ENCODE data around the gene HMGB4. TPM values are rescaled to one million over a fixed set of nuclear protein-coding genes. Genes with fewer than 3 reads are reported as not detected.

Gene HMGB4
- polyA plus RNA-seq, 1 donor from 2014 or later: not detected

GRCh38 chr1:33824971-33825370, 38.9 kb upstream of the HMGB4 start:
- no peak overlapping the region for H2AFZ ChIP-seq (ENCODE audit: low read depth, low read length)
- H3K9ac ChIP-seq (ENCODE audit: low read length): no peak overlapping the region
- H3K9me3 ChIP-seq (ENCODE audit: low read length): no peaks in the 10 kb centered on the region
- H3K4me2 ChIP-seq (ENCODE audit: low read length): no peak overlapping the region
- no peaks in the 10 kb centered on the region for H4K20me1 ChIP-seq (ENCODE audit: insufficient read depth)
- H3F3A ChIP-seq (ENCODE audit: insufficient read depth, low read length, poor library complexity, severe bottlenecking): no peaks in the 10 kb centered on the region
- no peaks in the 10 kb centered on the region for H3K9me2 ChIP-seq (ENCODE audit: insufficient read depth, low read length)
- no peak overlapping the region for H3K4me3 ChIP-seq (ENCODE audit: low read length)
- TF ChIP-seq RAD21 (conservative IDR thresholded peaks at IDR 0.05) (no peak), POLR2AphosphoS5 (IDR thresholded peaks at IDR 0.05) (no peak), REST (IDR thresholded peaks at IDR 0.05; ENCODE audit: borderline replicate concordance) (no peak), EP300 (conservative IDR thresholded peaks at IDR 0.05; ENCODE audit: poor library complexity, severe bottlenecking) (no peak), TAF1 (IDR thresholded peaks at IDR 0.05; ENCODE audit: low read depth) (no peak), SMC3 (conservative IDR thresholded peaks at IDR 0.05; ENCODE audit: poor library complexity) (no peak), EZH2 (IDR thresholded peaks at IDR 0.05; ENCODE audit: borderline replicate concordance, insufficient read depth, low read length, poor library complexity, severe bottlenecking) (no peak), MXI1 (conservative IDR thresholded peaks at IDR 0.05; ENCODE audit: poor library complexity, severe bottlenecking) (no peak), CTCF (IDR thresholded peaks at IDR 0.05; ENCODE audit: poor library complexity, severe bottlenecking) (no peak)
- H3K27ac ChIP-seq (ENCODE audit: low read length): no peak overlapping the region
- H3K36me3 ChIP-seq (ENCODE audit: insufficient read depth, low read length): no peaks in the 10 kb centered on the region
- no peaks in the 10 kb centered on the region for H3K79me2 ChIP-seq (replicated peaks; ENCODE audit: insufficient read depth, low read length)
- no peaks in the 10 kb centered on the region for H3K27me3 ChIP-seq (ENCODE audit: insufficient read depth, low read depth, low read length)

- Histone ChIP-seq H3K9ac (ENCODE audit: low read length) (no peak overlapping the region), H4K20me1 (ENCODE audit: insufficient read depth) (no peaks in the 10 kb centered on the region), H2AFZ (ENCODE audit: low read depth, low read length) (no peak overlapping the region), H3K27me3 (ENCODE audit: insufficient read depth, low read depth, low read length) (no peaks in the 10 kb centered on the region), H3K4me2 (ENCODE audit: low read length) (no peak overlapping the region), H3F3A (ENCODE audit: insufficient read depth, low read length, poor library complexity, severe bottlenecking) (no peaks in the 10 kb centered on the region), H3K79me2 (replicated peaks; ENCODE audit: insufficient read depth, low read length) (no peaks in the 10 kb centered on the region), H3K27ac (ENCODE audit: low read length) (no peak overlapping the region), H3K4me3 (ENCODE audit: low read length) (no peak overlapping the region), H3K9me2 (ENCODE audit: insufficient read depth, low read length) (no peaks in the 10 kb centered on the region), H3K36me3 (ENCODE audit: insufficient read depth, low read length) (no peaks in the 10 kb centered on the region), H3K9me3 (ENCODE audit: low read length) (no peaks in the 10 kb centered on the region)
- no peak for TF ChIP-seq RAD21 (conservative IDR thresholded peaks at IDR 0.05)
- no peak for TF ChIP-seq TAF1 (IDR thresholded peaks at IDR 0.05; ENCODE audit: low read depth)
- no peak for TF ChIP-seq CTCF (IDR thresholded peaks at IDR 0.05; ENCODE audit: poor library complexity, severe bottlenecking)
- TF ChIP-seq REST (IDR thresholded peaks at IDR 0.05; ENCODE audit: borderline replicate concordance): no peak
- no peak for TF ChIP-seq EP300 (conservative IDR thresholded peaks at IDR 0.05; ENCODE audit: poor library complexity, severe bottlenecking)
- TF ChIP-seq MXI1 (conservative IDR thresholded peaks at IDR 0.05; ENCODE audit: poor library complexity, severe bottlenecking): no peak
- TF ChIP-seq POLR2AphosphoS5 (IDR thresholded peaks at IDR 0.05): no peak
- no peak for TF ChIP-seq SMC3 (conservative IDR thresholded peaks at IDR 0.05; ENCODE audit: poor library complexity)
- no peak for TF ChIP-seq EZH2 (IDR thresholded peaks at IDR 0.05; ENCODE audit: borderline replicate concordance, insufficient read depth, low read length, poor library complexity, severe bottlenecking)
Observed at GRCh38 chr1:33825506-33825905, 38.4 kb upstream of the HMGB4 start.

Data from neural cell (in vitro differentiated cells).